ENCODE data around the gene NEK6.

The NEK6 gene

GRCh38 chr9:124272979-124273378 is 15.2 kb downstream of the NEK6 start:
- no peak overlapping the region for H3K27ac ChIP-seq
- DNase-seq (ENCODE audit: low read depth, low spot score), result no peak

- no peak for DNase-seq (ENCODE audit: low read depth, low spot score)
- H3K27ac ChIP-seq, result no peak overlapping the region
Measured at GRCh38 chr9:124273427-124274160, 15.8 kb downstream of the NEK6 start.

GRCh38 chr9:124274226-124274625 is 16.5 kb downstream of the NEK6 start:
- H3K27ac ChIP-seq, result no peak overlapping the region

GRCh38 chr9:124274738-124275137 is 17.0 kb downstream of the NEK6 start:
- DNase-seq (ENCODE audit: low read depth, low spot score), result no peak

More at GRCh38 chr9:124274226-124274625, 16.5 kb downstream of the NEK6 start:
- no peak for DNase-seq (ENCODE audit: low read depth, low spot score)

GRCh38 chr9:124277420-124277819 is 19.7 kb downstream of the NEK6 start:
- no peak overlapping the region for H3K27ac ChIP-seq
- DNase-seq (ENCODE audit: low read depth, low spot score), result no peak

More at GRCh38 chr9:124274738-124275137, 17.0 kb downstream of the NEK6 start:
- no peak overlapping the region for H3K27ac ChIP-seq

- no peak overlapping the region for H3K27ac ChIP-seq
- DNase-seq (ENCODE audit: low read depth, low spot score), result no peak
Measured at GRCh38 chr9:124278054-124278540, 20.3 kb downstream of the NEK6 start.

- DNase-seq (ENCODE audit: low read depth, low spot score), result no peak
- H3K27ac ChIP-seq, result peak overlapping the region; percentile 74
Measured at GRCh38 chr9:124279531-124280175, 21.9 kb downstream of the NEK6 start.

- peak overlapping the region; percentile 74 for H3K27ac ChIP-seq
- no peak for DNase-seq (ENCODE audit: low read depth, low spot score)
Measured at GRCh38 chr9:124280176-124280691, 22.5 kb downstream of the NEK6 start.

GRCh38 chr9:124281931-124282371 is 24.2 kb downstream of the NEK6 start:
- DNase-seq (ENCODE audit: low read depth, low spot score), result no peak
- H3K27ac ChIP-seq, result no peak overlapping the region

GRCh38 chr9:124282442-124283227 is 24.9 kb downstream of the NEK6 start:
- no peak overlapping the region for H3K27ac ChIP-seq
- no peak for DNase-seq (ENCODE audit: low read depth, low spot score)

- no peak overlapping the region for H3K27ac ChIP-seq
Measured at GRCh38 chr9:124283228-124283814, 25.6 kb downstream of the NEK6 start.

GRCh38 chr9:124284237-124284831 is 26.6 kb downstream of the NEK6 start:
- no peak overlapping the region for H3K27ac ChIP-seq
- DNase-seq (ENCODE audit: low read depth, low spot score), result no peak

More at GRCh38 chr9:124283228-124283814, 25.6 kb downstream of the NEK6 start:
- no peak for DNase-seq (ENCODE audit: low read depth, low spot score)

- no peak for DNase-seq (ENCODE audit: low read depth, low spot score)
- no peak overlapping the region for H3K27ac ChIP-seq
Measured at GRCh38 chr9:124284940-124285441, 27.2 kb downstream of the NEK6 start.

- DNase-seq (ENCODE audit: low read depth, low spot score), result no peak
- no peak overlapping the region for H3K27ac ChIP-seq
Measured at GRCh38 chr9:124285490-124285889, 27.7 kb downstream of the NEK6 start.

- DNase-seq (ENCODE audit: low read depth, low spot score), result no peak
- H3K27ac ChIP-seq, result no peak overlapping the region
Measured at GRCh38 chr9:124285903-124286291, 28.1 kb downstream of the NEK6 start.

- no peak for DNase-seq (ENCODE audit: low read depth, low spot score)
- H3K27ac ChIP-seq, result no peak overlapping the region
Measured at GRCh38 chr9:124286292-124286931, 28.7 kb downstream of the NEK6 start.

GRCh38 chr9:124290053-124290591 is 32.4 kb downstream of the NEK6 start:
- no peak for DNase-seq (ENCODE audit: low read depth, low spot score)
- H3K27ac ChIP-seq, result no peak overlapping the region

GRCh38 chr9:124290743-124291554 is 33.2 kb downstream of the NEK6 start:
- no peak overlapping the region for H3K27ac ChIP-seq
- no peak for DNase-seq (ENCODE audit: low read depth, low spot score)

Data from epithelial cell of prostate (primary cell).